OCI-M2 (cell line): ENCODE measurements around the gene TTLL10.

ENCODE experiments used
- DNase-seq: peaks from one replicate; lab custom pipeline; 2025; ENCODE audit not compliant: unreplicated experiment; lab: John Stamatoyannopoulos, UW

Gene TTLL10

GRCh38 chr1:1218524-1219200 is 45.0 kb downstream of the TTLL10 start:
- DNase-seq, result no peak

- DNase-seq, result no peak
Measured at GRCh38 chr1:1219341-1219740, 45.7 kb downstream of the TTLL10 start.

- DNase-seq, result no peak
Measured at GRCh38 chr1:1220197-1220596, 46.5 kb downstream of the TTLL10 start.

- DNase-seq, result no peak
Measured at GRCh38 chr1:1221887-1222574, 48.4 kb downstream of the TTLL10 start.

- no peak for DNase-seq
Measured at GRCh38 chr1:1222575-1223225, 49.0 kb downstream of the TTLL10 start.

- no peak for DNase-seq
Measured at GRCh38 chr1:1223321-1223720, 49.6 kb downstream of the TTLL10 start.

GRCh38 chr1:1223891-1224290 is 50.2 kb downstream of the TTLL10 start:
- no peak for DNase-seq

- no peak for DNase-seq
Measured at GRCh38 chr1:1225238-1225845, 51.7 kb downstream of the TTLL10 start.

GRCh38 chr1:1225913-1226312 is 52.2 kb downstream of the TTLL10 start:
- no peak for DNase-seq

GRCh38 chr1:1226566-1227362 is 53.1 kb downstream of the TTLL10 start:
- DNase-seq, result no peak

GRCh38 chr1:1227386-1227785 is 53.7 kb downstream of the TTLL10 start:
- no peak for DNase-seq

GRCh38 chr1:1228187-1228586 is 54.5 kb downstream of the TTLL10 start:
- no peak for DNase-seq

- DNase-seq, result no peak
Measured at GRCh38 chr1:1228596-1229321, 55.1 kb downstream of the TTLL10 start.

GRCh38 chr1:1229770-1230169 is 56.1 kb downstream of the TTLL10 start:
- DNase-seq, result no peak

GRCh38 chr1:1230656-1231399 is 57.1 kb downstream of the TTLL10 start:
- no peak for DNase-seq

- DNase-seq, result peak; percentile 57
Measured at GRCh38 chr1:1231400-1232207, 57.9 kb downstream of the TTLL10 start, which contains the start of gene SDF4. SDF4 (minus strand) TSS chr1:1232001; CDS start chr1:1228772, 3,229 bp downstream.

GRCh38 chr1:1232208-1232795 is 58.6 kb downstream of the TTLL10 start, which contains the start of gene B3GALT6:
B3GALT6 (plus strand) TSS chr1:1232237; CDS start chr1:1232279, 42 bp downstream.
- no peak for DNase-seq
